K562 (cell line): Measurements from ENCODE around the gene BBC3. TPM values are rescaled to one million over a fixed set of nuclear protein-coding genes. Genes with fewer than 3 reads are reported as not detected.
A peak's percentile ranks its signal among the peaks of the same experiment; 100 is the strongest.

ENCODE experiments used
- ATAC-seq: fragments of 200-7000 bp; cut with Tn5 transposase; 3 replicates; pipeline ENCODE4 v1.9.1; 2020; ENCODE audit warnings: moderate library complexity
- BruUV-seq: library from RNA; stranded (reverse); fragments of 400-500 nt; replicated peaks from 2 replicates; lab custom pipeline; 2021; lab: Mats Ljungman, UMichigan
- CTCF ChIA-PET: fragments of 300-600 bp; formaldehyde crosslinking; extraction: SDS; loops from one replicate; lab custom pipeline; 2021; ENCODE audit warnings: low intra/inter-chr PET ratio; lab: Yijun Ruan, JAX
- POLR2A ChIA-PET: fragments of 300-600, 350-650 bp; sonication (Branson Sonifier 250); formaldehyde crosslinking; extraction: SDS; loops from one replicate; lab custom pipeline; 2021; ENCODE audit warnings: antibody characterized with exemption, inconsistent platforms; lab: Yijun Ruan, JAX
- DNase-seq, 4 experiments: peaks; one replicate each; pipeline versions ENCODE4 v3.0.0 to v3.0.0-alpha.2; 2011 to 2018; ENCODE audit warnings: low spot score in 3 of 4, mixed read lengths in 3 of 4; ENCODE audit errors: extremely low read depth in 1 of 4
- FAIRE-seq: peaks from 2 replicates; lab custom pipeline; 2011; peaks lifted over from hg19 to GRCh38; lab: Jason Lieb, UNC
- H2AFZ ChIP-seq: 2 replicates; pipeline ENCODE4 v1.6.0; 2011; ENCODE audit warnings: low read depth, low read length, control low read depth, inconsistent platforms
- H3K27ac ChIP-seq: fragments of 200-600 bp; 3 replicates; pipeline ENCODE4 v1.8.0; 2011; ENCODE audit warnings: low read depth, mild to moderate bottlenecking, control low read depth, inconsistent platforms, low read length, moderate library complexity, mixed read lengths; ENCODE audit errors: extremely low read depth
- H3K27me3 ChIP-seq, 2 experiments: fragments of 300-600 bp in 1 of 2; 2 replicates in 1 of 2; 3 replicates in 1 of 2; pipeline versions ENCODE4 v1.6.0 to v1.8.0; 2011; ENCODE audit warnings: inconsistent platforms in 2 of 2, low read length in 2 of 2, mild to moderate bottlenecking in 1 of 2, mixed read lengths in 1 of 2, moderate library complexity in 1 of 2; ENCODE audit not compliant: control insufficient read depth in 2 of 2, insufficient read depth in 2 of 2
- H3K36me3 ChIP-seq: fragments of 300-600 bp; 3 replicates; pipeline ENCODE4 v1.8.0; 2011; ENCODE audit warnings: mild to moderate bottlenecking, low read length, inconsistent platforms; ENCODE audit not compliant: control insufficient read depth, insufficient read depth
- H3K4me1 ChIP-seq, 2 experiments: fragments of 200-600 bp in 1 of 2; replicated peaks in 1 of 2; 2 replicates in 1 of 2; 3 replicates in 1 of 2; pipeline versions ENCODE4 v1.5.1 to v1.8.0; 2011; ENCODE audit warnings: inconsistent platforms in 2 of 2, low read length in 2 of 2, mild to moderate bottlenecking in 1 of 2, mixed read lengths in 1 of 2, moderate library complexity in 1 of 2; ENCODE audit not compliant: control insufficient read depth in 2 of 2, insufficient read depth in 2 of 2
- H3K4me2 ChIP-seq: 2 replicates; pipeline ENCODE4 v1.6.1; 2011; ENCODE audit warnings: low read length, control low read depth, inconsistent platforms, mixed read lengths; ENCODE audit not compliant: insufficient read depth
- H3K4me3 ChIP-seq: fragments of 200-600 bp; sonication (generic), shearing (Covaris generic); 2 replicates; pipeline ENCODE4 v1.5.1; 2016; ENCODE audit warnings: control low read depth, inconsistent platforms
- H3K79me2 ChIP-seq: fragments of 200-600 bp; 3 replicates; pipeline ENCODE4 v1.8.0; 2011; ENCODE audit warnings: low read length, inconsistent platforms; ENCODE audit not compliant: control insufficient read depth, insufficient read depth
- H3K9ac ChIP-seq, 2 experiments: 2 replicates each; pipeline versions ENCODE4 v1.6.0 to v1.6.1; 2011; ENCODE audit warnings: low read depth in 2 of 2, low read length in 2 of 2, control low read depth in 1 of 2, inconsistent platforms in 1 of 2, mild to moderate bottlenecking in 1 of 2, mixed read lengths in 1 of 2; ENCODE audit not compliant: insufficient read depth in 1 of 2
- H3K9me1 ChIP-seq: one replicate; pipeline ENCODE4 v1.6.0; 2011; ENCODE audit warnings: inconsistent platforms, mild to moderate bottlenecking, low read length, moderate library complexity; ENCODE audit not compliant: control insufficient read depth, insufficient read depth
- H3K9me3 ChIP-seq: replicated peaks from 2 replicates; pipeline ENCODE4 v1.5.1; 2011; ENCODE audit warnings: low read depth, low read length, inconsistent platforms; ENCODE audit not compliant: control insufficient read depth, insufficient read depth
- H4K20me1 ChIP-seq: replicated peaks from 2 replicates; pipeline ENCODE4 v1.6.1; 2011; ENCODE audit warnings: low read length, inconsistent platforms, mixed read lengths; ENCODE audit not compliant: control insufficient read depth, insufficient read depth
- E2F6 ChIP-seq, 2 experiments: IDR thresholded peaks; 2 replicates each; pipeline ENCODE4 v1.6.1; 2011; ENCODE audit warnings: borderline replicate concordance in 1 of 2, control low read depth in 1 of 2, low read depth in 1 of 2, low read length in 1 of 2, mild to moderate bottlenecking in 1 of 2, mixed read lengths in 1 of 2, moderate library complexity in 1 of 2; ENCODE audit not compliant: insufficient read depth in 1 of 2, insufficient read length in 1 of 2, poor library complexity in 1 of 2, severe bottlenecking in 1 of 2; ENCODE audit errors: extremely low read depth in 1 of 2
- MBD1 ChIP-seq: fragments of 250-450 bp; sonication (Bioruptor Pico); IDR thresholded peaks from 2 replicates; pipeline ENCODE4 v1.8.0; 2022; ENCODE audit warnings: inconsistent platforms
- SMAD2 ChIP-seq: fragments of 150-350 bp; IDR thresholded peaks from 2 replicates; pipeline ENCODE4 v1.6.1; 2014; ENCODE audit warnings: low read depth, mild to moderate bottlenecking, low read length
- SRF ChIP-seq, 2 experiments: fragments of 250-450, 450-650 bp in 1 of 2; sonication (Bioruptor Pico) in 1 of 2; sonication (generic) in 1 of 2; formaldehyde crosslinking; IDR thresholded peaks; 2 replicates each; pipeline versions ENCODE4 v1.5.0 to v1.5.1; 2020 to 2022; ENCODE audit warnings: mild to moderate bottlenecking in 1 of 2, missing genetic modification reagents in 1 of 2
- ZC3H4 ChIP-seq: sonication (generic); formaldehyde crosslinking; IDR thresholded peaks from 2 replicates; pipeline ENCODE4 v1.9.0; 2021; ENCODE audit warnings: missing genetic modification reagents, borderline replicate concordance
- ZNF140 ChIP-seq: fragments of 250-450 bp; sonication (Bioruptor Pico); IDR thresholded peaks from 2 replicates; pipeline ENCODE4 v1.8.0; 2021; ENCODE audit warnings: moderate library complexity, mild to moderate bottlenecking, inconsistent platforms
- ZNF239 ChIP-seq: fragments of 250-450 bp; sonication (Bioruptor Pico); IDR thresholded peaks from 2 replicates; pipeline ENCODE4 v1.4.0; 2020; ENCODE audit warnings: mild to moderate bottlenecking
- ZNF398 ChIP-seq: fragments of 250-450 bp; sonication (Bioruptor Pico); IDR thresholded peaks from 2 replicates; pipeline ENCODE4 v1.8.0; 2021; ENCODE audit warnings: moderate library complexity, mild to moderate bottlenecking, inconsistent platforms
- WGBS: fragments of 100-300 bp; shearing (Covaris generic); methylation state at CpG from one replicate; pipeline ENCODE4 v1.1.6; 2016; ENCODE audit warnings: low coverage, mixed read lengths; ENCODE audit not compliant: insufficient coverage; ENCODE audit errors: missing lambda C conversion rate; 5-methylcytosine and 5-hydroxymethylcytosine counted together
- in situ Hi-C: fragments of 300-500 bp; cut with MboI; formaldehyde crosslinking; loops from 4 replicates; pipeline ENCODE4 v1.15.0; 2018; ENCODE audit warnings: inconsistent platforms, mixed read lengths
- intact Hi-C: fragments of 100-400 bp; cut with micrococcal nuclease; formaldehyde crosslinking; loops from 2 replicates; pipeline ENCODE4 v1.14.2; 2022
- polyA plus RNA-seq, 8 experiments: library from polyadenylated mRNA; depleted of rRNA in 4 of 8; stranded (reverse) in 5 of 8; unstranded in 3 of 8; fragments of >200 nt; fragmentation: Nextera tagmentation in 2 of 8; fragmentation: Illumina TruSeq in 1 of 8; extraction: Ambion mirVana in 2 of 8; extraction: Trizol in 1 of 8; gene quantifications; 2 replicates each; pipeline versions ENCODE4 v1.2.1 to v1.2.3, GENCODE V29; 2011 to 2014; ENCODE audit warnings: inconsistent platforms in 1 of 8, missing spikeins in 1 of 8
- total RNA-seq, 7 experiments: library from RNA; depleted of rRNA in 6 of 7; stranded (reverse); fragments of >200 nt in 6 of 7; fragmentation: Illumina TruSeq in 2 of 7; extraction: Trizol in 2 of 7; gene quantifications; 2 replicates each; pipeline versions ENCODE4 v1.2.1 to v1.2.3, GENCODE V29; 2011 to 2021; ENCODE audit warnings: low replicate concordance in 1 of 7

BBC3 gene
- total and polyA plus RNA-seq, 9 of the 15 experiments (the other 6 are each of a cell fraction or from before 2014, with no cell fraction given): 0.15 to 30.7 (median 4.8) TPM

GRCh38 chr19:47243776-47244547, 13.0 kb upstream of the BBC3 start:
- peak; percentile 82 for FAIRE-seq
- no peak; the same call in 1 of the 2 replicates for TF ChIP-seq ZNF239 (CRISPR knock-in tag)
- TF ChIP-seq SMAD2: no peak
- peak in 1 of 2 experiments; percentile 55; a peak in 1 of 4 replicates for TF ChIP-seq SRF (CRISPR knock-in tag; IDR thresholded peaks at IDR 0.05)
- TF ChIP-seq E2F6 (IDR thresholded peaks at IDR 0.05; ENCODE audit: borderline replicate concordance in 1 of 2, extremely low read depth in 1 of 2, insufficient read depth in 1 of 2, insufficient read length in 1 of 2, low read depth in 1 of 2, low read length in 1 of 2, poor library complexity in 1 of 2, severe bottlenecking in 1 of 2): peak; percentile 79 to 82
- no peak for TF ChIP-seq ZC3H4
- TF ChIP-seq ZNF398 (CRISPR knock-in tag): no peak
- no peak for TF ChIP-seq MBD1
- TF ChIP-seq ZNF140 (CRISPR knock-in tag): no peak

More at GRCh38 chr19:47243776-47244547, 13.0 kb upstream of the BBC3 start:
- no peaks in the 10 kb centered on the region for H3K36me3 ChIP-seq
- peak overlapping the region; percentile 97 for H3K27ac ChIP-seq
- peak overlapping the region; percentile 44 for H3K4me3 ChIP-seq
- WGBS: under 1% methylated on average over 34 of the region's 46 CpGs
- DNase-seq (peak; percentile 87 to 98 (median 90)), ATAC-seq (peak; percentile 83)
- peaks cover 35 to 50% of the 10 kb centered on the region in 2 experiments for H3K4me1 ChIP-seq
- ChIA-PET CTCF (interaction anchor here (0.5 to 2.0 kb wide), 9 partner anchors 11 to 179 kb away, joined by 3 to 20 read pairs (median 4); partner anchors contain the start of gene CCDC9), POLR2A (interaction anchor here (0.6 to 5.2 kb wide), 29 partner anchors 9 to 458 kb away, joined by 3 to 112 read pairs (median 5); partner anchors contain the start of genes CCDC9, INAFM1, SAE1 and ZC3H4)
- no peaks in the 10 kb centered on the region; the same call in 1 of the 2 replicates for H3K9me3 ChIP-seq
- H3K79me2 ChIP-seq: no peaks in the 10 kb centered on the region; the same call in 2 of the 3 replicates
- in situ Hi-C loops (loop anchor here (10.0 kb wide), 1 partner anchor 389 kb away; the partner anchor contains the start of gene AP2S1), intact Hi-C loops (loop anchor here (1.0 to 10.0 kb wide), 7 partner anchors 17 to 379 kb away; partner anchors contain the start of genes ARHGAP35 and SAE1)
- H2AFZ ChIP-seq: peak overlapping the region; percentile 88
- peak overlapping the region; percentile 78 to 88; a peak in 3 of 4 replicates for H3K9ac ChIP-seq
- no peaks in the 10 kb centered on the region for H3K9me1 ChIP-seq
- BruUV-seq: no TSS peak
- peak overlapping the region; percentile 93 for H3K4me2 ChIP-seq
- H3K27me3 ChIP-seq: no peaks in the 10 kb centered on the region
- no peaks in the 10 kb centered on the region for H4K20me1 ChIP-seq
